HG03280 (cell line): ENCODE measurements around the gene NXPH1.

Experiments used
- ATAC-seq: cut with Tn5 transposase; IDR thresholded peaks from one replicate; pipeline ENCODE4 v1.9.1; 2021; ENCODE audit warnings: mild to moderate bottlenecking, moderate library complexity; ENCODE audit not compliant: unreplicated experiment

Gene NXPH1

DNA sequence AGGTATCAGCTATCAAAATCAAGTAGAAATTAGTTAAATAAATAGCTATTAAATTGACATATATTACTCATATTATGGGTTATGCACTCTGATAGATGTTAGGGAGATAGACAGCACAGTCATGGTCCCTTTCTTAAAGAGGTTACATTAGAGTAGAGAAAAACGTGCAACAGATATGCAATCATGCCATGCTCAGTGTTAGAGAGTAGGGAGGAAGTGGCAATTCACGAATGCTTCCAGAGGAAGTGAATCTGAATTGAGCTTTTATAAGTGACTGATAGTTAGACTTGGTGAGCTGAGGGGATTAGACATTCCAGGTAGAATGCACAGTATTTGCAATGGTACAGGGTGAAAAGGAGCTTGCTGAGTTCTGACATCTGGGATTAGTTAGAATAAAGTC, 349.8 kb downstream of the NXPH1 start:
- ATAC-seq: no peak

GRCh38 chr7:8785081-8785480, 351.7 kb downstream of the NXPH1 start:
- ATAC-seq: no peak

DNA sequence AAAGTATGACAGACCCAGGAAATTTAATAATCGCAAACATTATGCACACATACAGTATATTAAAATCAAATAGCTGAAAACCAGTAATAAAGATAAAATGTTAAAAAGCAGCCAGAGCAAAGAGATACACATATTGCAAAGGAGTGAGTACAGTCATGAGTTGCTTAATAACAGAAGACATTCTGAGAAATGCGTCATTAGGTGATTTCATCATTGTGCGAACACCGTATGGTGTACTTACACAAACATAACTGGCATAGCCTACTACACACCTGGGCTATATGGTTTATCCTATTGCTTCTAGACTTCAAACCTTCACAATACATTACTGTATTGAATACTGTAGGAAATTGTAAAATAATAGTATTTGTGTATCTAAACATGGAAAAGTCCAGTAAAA, 367.6 kb downstream of the NXPH1 start:
- ATAC-seq: no peak
